Skeletal muscle satellite cell (primary cell): ENCODE results near the gene TMEM239.

Source experiments
- H3K27me3 ChIP-seq: 2 replicates; pipeline ENCODE4 v1.7.0; 2013; ENCODE audit warnings: low read length; ENCODE audit not compliant: control insufficient read depth, insufficient read depth
- H3K36me3 ChIP-seq: 2 replicates; pipeline ENCODE4 v1.7.0; 2013; ENCODE audit warnings: mild to moderate bottlenecking, control low read depth, low read length; ENCODE audit not compliant: insufficient read depth
- H3K4me1 ChIP-seq: 2 replicates; pipeline ENCODE4 v1.7.0; 2013; ENCODE audit warnings: low read length; ENCODE audit not compliant: control insufficient read depth, insufficient read depth
- H3K4me2 ChIP-seq: 2 replicates; pipeline ENCODE4 v1.7.0; 2013; ENCODE audit warnings: mild to moderate bottlenecking, low read length
- H3K4me3 ChIP-seq: 2 replicates; pipeline ENCODE4 v1.7.0; 2013; ENCODE audit warnings: low read length
- H3K9ac ChIP-seq: 2 replicates; pipeline ENCODE4 v1.7.0; 2013; ENCODE audit warnings: mild to moderate bottlenecking, low read depth, low read length, moderate library complexity
- H3K9me3 ChIP-seq: replicated peaks from 2 replicates; pipeline ENCODE4 v1.7.0; 2013; ENCODE audit warnings: mild to moderate bottlenecking, control low read depth, low read length

Gene TMEM239

GRCh38 chr20:2867081-2867864 lies 51.1 kb downstream of the TMEM239 start:
- Histone ChIP-seq H3K27me3 (no peaks in the 10 kb centered on the region), H3K4me1 (peaks cover 21% of the 10 kb centered on the region), H3K4me2 (no peak overlapping the region), H3K36me3 (peaks cover 31% of the 10 kb centered on the region), H3K9me3 (no peaks in the 10 kb centered on the region), H3K9ac (no peak overlapping the region), H3K4me3 (no peak overlapping the region)
